H1 (cell line): Measurements from ENCODE around the gene ARL2BP. TPM values are rescaled to one million over a fixed set of nuclear protein-coding genes. Genes with fewer than 3 reads are reported as not detected.
"Not testable (repeated sequence)": the region's sequence is repeated elsewhere in the genome, so short reads cannot be mapped to it uniquely, and the experiment has no call there.

ENCODE experiments used
- CTCF ChIA-PET: fragments of 300-600 bp; sonication (Branson Sonifier 250); formaldehyde crosslinking; loops from one replicate; lab custom pipeline; 2021; ENCODE audit not compliant: partially characterized antibody; lab: Charles Lee
- POLR2A ChIA-PET: fragments of 300-600 bp; sonication (Branson Sonifier 250); formaldehyde crosslinking; loops from one replicate; lab custom pipeline; 2021; ENCODE audit warnings: inconsistent platforms; ENCODE audit not compliant: partially characterized antibody; lab: Charles Lee
- DNase-seq, 2 experiments: peaks; one replicate each; pipeline versions ENCODE4 v3.0.0 to v3.0.0-alpha.2; 2010 to 2022; ENCODE audit warnings: low spot score in 2 of 2, low read depth in 1 of 2, mixed read lengths in 1 of 2
- FAIRE-seq: peaks from 2 replicates; lab custom pipeline; 2011; peaks lifted over from hg19 to GRCh38; lab: Jason Lieb, UNC
- H2AFZ ChIP-seq: 2 replicates; pipeline ENCODE4 v1.8.1; 2012; ENCODE audit warnings: low read length, inconsistent platforms
- H2AK5ac ChIP-seq: 2 replicates; pipeline ENCODE4 v1.6.1; 2013; ENCODE audit warnings: low read depth, low read length
- H2BK120ac ChIP-seq: replicated peaks from 2 replicates; pipeline ENCODE3; 2013; ENCODE audit warnings: low read depth, low read length, inconsistent platforms
- H2BK12ac ChIP-seq: 2 replicates; pipeline ENCODE4 v1.6.1; 2013; ENCODE audit warnings: low read depth, low read length
- H2BK15ac ChIP-seq: 2 replicates; pipeline ENCODE4 v1.6.1; 2013; ENCODE audit warnings: low read length
- H2BK20ac ChIP-seq: 2 replicates; pipeline ENCODE4 v1.6.1; 2013; ENCODE audit warnings: low read length
- H2BK5ac ChIP-seq: 2 replicates; pipeline ENCODE4 v1.6.1; 2013; ENCODE audit warnings: low read depth, low read length
- H3K14ac ChIP-seq: 2 replicates; pipeline ENCODE4 v1.6.1; 2013; ENCODE audit warnings: inconsistent platforms; ENCODE audit not compliant: insufficient read length
- H3K18ac ChIP-seq: 2 replicates; pipeline ENCODE4 v1.6.1; 2013; ENCODE audit warnings: low read length; ENCODE audit errors: extremely low read depth
- H3K23ac ChIP-seq: 2 replicates; pipeline ENCODE4 v1.6.1; 2013; ENCODE audit warnings: inconsistent platforms; ENCODE audit not compliant: insufficient read length
- H3K23me2 ChIP-seq: 2 replicates; pipeline ENCODE4 v1.6.1; 2013; ENCODE audit warnings: low read depth, low read length
- H3K27ac ChIP-seq: 2 replicates; pipeline ENCODE4 v1.6.1; 2011; ENCODE audit warnings: low read depth, low read length, inconsistent platforms
- H3K27me3 ChIP-seq, 4 experiments: replicated peaks in 1 of 4; 1 replicate in 1 of 4; 2 replicates in 3 of 4; pipeline versions ENCODE4 v1.6.1 to v1.8.1; 2011 to 2013; ENCODE audit warnings: low read length in 3 of 4, mild to moderate bottlenecking in 3 of 4, inconsistent platforms in 2 of 4, mixed read lengths in 2 of 4, moderate library complexity in 1 of 4; ENCODE audit not compliant: control insufficient read depth in 3 of 4, insufficient read depth in 3 of 4; ENCODE audit errors: extremely low read depth in 1 of 4
- H3K36me3 ChIP-seq, 4 experiments: 2 replicates each; pipeline versions ENCODE4 v1.6.1 to v1.8.1; 2011 to 2013; ENCODE audit warnings: mild to moderate bottlenecking in 4 of 4, low read length in 3 of 4, moderate library complexity in 2 of 4, control low read depth in 1 of 4, inconsistent platforms in 1 of 4; ENCODE audit not compliant: insufficient read depth in 4 of 4, control insufficient read depth in 2 of 4
- H3K4ac ChIP-seq: replicated peaks from 2 replicates; pipeline ENCODE3; 2013; ENCODE audit warnings: low read length, low read depth, mixed read lengths, inconsistent platforms; ENCODE audit not compliant: insufficient read length
- H3K4me1 ChIP-seq, 4 experiments: replicated peaks in 1 of 4; 1 replicate in 1 of 4; 2 replicates in 3 of 4; pipeline versions ENCODE4 v1.6.1 to v1.8.1; 2011 to 2013; ENCODE audit warnings: low read length in 3 of 4, inconsistent platforms in 2 of 4, mixed read lengths in 1 of 4; ENCODE audit not compliant: insufficient read depth in 4 of 4, control insufficient read depth in 3 of 4
- H3K4me2 ChIP-seq, 2 experiments: 2 replicates each; pipeline versions ENCODE4 v1.6.1 to v1.8.1; 2011 to 2013; ENCODE audit warnings: low read depth in 2 of 2, low read length in 2 of 2, control low read depth in 1 of 2, inconsistent platforms in 1 of 2, mild to moderate bottlenecking in 1 of 2; ENCODE audit not compliant: insufficient read depth in 1 of 2
- H3K4me3 ChIP-seq, 4 experiments: fragments of 200-600, 300-600 bp in 1 of 4; sonication (generic), shearing (Covaris generic), sonication (Bioruptor Twin) in 1 of 4; 2 replicates each; pipeline versions ENCODE4 v1.5.1 to v1.8.1; 2011 to 2016; ENCODE audit warnings: low read length in 4 of 4, low read depth in 3 of 4, control low read depth in 2 of 4, inconsistent platforms in 2 of 4, mild to moderate bottlenecking in 2 of 4, mixed read lengths in 1 of 4, moderate library complexity in 1 of 4; ENCODE audit not compliant: insufficient read depth in 2 of 4; ENCODE audit errors: extremely low read depth in 1 of 4
- H3K56ac ChIP-seq: replicated peaks from 2 replicates; pipeline ENCODE3; 2013; ENCODE audit warnings: low read depth, mild to moderate bottlenecking, mixed read lengths, low read length, inconsistent platforms; ENCODE audit not compliant: insufficient read length
- H3K79me1 ChIP-seq: 2 replicates; pipeline ENCODE4 v1.6.1; 2013; ENCODE audit warnings: low read depth, low read length, control low read depth
- H3K79me2 ChIP-seq, 2 experiments: 2 replicates each; pipeline versions ENCODE4 v1.6.1 to v1.8.1; 2012 to 2013; ENCODE audit warnings: low read length in 2 of 2, mild to moderate bottlenecking in 2 of 2, inconsistent platforms in 1 of 2; ENCODE audit not compliant: insufficient read depth in 2 of 2, control insufficient read depth in 1 of 2
- H3K9ac ChIP-seq, 4 experiments: replicated peaks in 1 of 4; 1 replicate in 1 of 4; 2 replicates in 3 of 4; pipeline versions ENCODE4 v1.6.1 to v1.8.1; 2011 to 2013; ENCODE audit warnings: low read depth in 3 of 4, low read length in 3 of 4, control low read depth in 2 of 4, mild to moderate bottlenecking in 2 of 4, moderate library complexity in 2 of 4, inconsistent platforms in 1 of 4; ENCODE audit errors: extremely low read depth in 1 of 4
- H3K9me3 ChIP-seq, 2 experiments: 2 replicates each; pipeline versions ENCODE4 v1.6.1 to v1.8.1; 2012 to 2013; ENCODE audit warnings: mild to moderate bottlenecking in 2 of 2, moderate library complexity in 2 of 2, control low read depth in 1 of 2, inconsistent platforms in 1 of 2, low read depth in 1 of 2, low read length in 1 of 2, mixed read lengths in 1 of 2; ENCODE audit not compliant: insufficient read depth in 2 of 2
- H4K20me1 ChIP-seq, 2 experiments: replicated peaks in 1 of 2; 2 replicates each; pipeline versions ENCODE3 to v1.8.1; 2011 to 2013; ENCODE audit warnings: inconsistent platforms in 2 of 2, low read length in 2 of 2, mild to moderate bottlenecking in 1 of 2; ENCODE audit not compliant: insufficient read depth in 2 of 2, control insufficient read depth in 1 of 2
- H4K5ac ChIP-seq: 2 replicates; pipeline ENCODE4 v1.6.1; 2013; ENCODE audit warnings: low read length, low read depth, mixed read lengths, inconsistent platforms; ENCODE audit not compliant: insufficient read length
- H4K8ac ChIP-seq: 2 replicates; pipeline ENCODE4 v1.8.0; 2013; ENCODE audit warnings: mild to moderate bottlenecking, moderate library complexity, low read length, inconsistent platforms; ENCODE audit not compliant: insufficient read depth; ENCODE audit errors: extremely low read depth
- H4K91ac ChIP-seq: replicated peaks from 2 replicates; pipeline ENCODE3; 2013; ENCODE audit warnings: low read length, mixed read lengths, inconsistent platforms; ENCODE audit not compliant: insufficient read length
- WGBS, 2 experiments: shearing (Covaris generic) in 1 of 2; methylation state at CpG; one replicate each; pipeline versions ENCODE4 v1.1.6 to v1.1.7; 2013 to 2015; ENCODE audit warnings: low lambda C conversion rate in 2 of 2, mixed read lengths in 2 of 2, inconsistent platforms in 1 of 2, low coverage in 1 of 2, missing lambda C conversion rate in 1 of 2; ENCODE audit not compliant: insufficient replicate concordance in 2 of 2, insufficient coverage in 1 of 2, insufficient read length in 1 of 2; ENCODE audit errors: extremely low coverage in 1 of 2, missing lambda C conversion rate in 1 of 2; 5-methylcytosine and 5-hydroxymethylcytosine counted together
- polyA plus RNA-seq, 7 experiments: library from polyadenylated mRNA; depleted of rRNA in 3 of 7; stranded (reverse) in 5 of 7; unstranded in 2 of 7; fragments of >200 nt in 5 of 7; fragments of 200-250 nt in 2 of 7; gene quantifications; 1 replicate in 5 of 7; 2 replicates in 1 of 7; 4 replicates in 1 of 7; pipeline versions ENCODE4 v1.2.1 to v1.2.3, GENCODE V29; 2011 to 2013; ENCODE audit warnings: missing spikeins in 2 of 7, mixed read lengths in 2 of 7
- total RNA-seq: library from RNA; stranded (reverse); fragmentation: NEBNext Ultra II Directional; extraction: Animal tissue kit (Norgen Biotek cat#: 25700); gene quantifications from 2 replicates; pipeline ENCODE4 v1.2.1, GENCODE V29; 2021

Gene ARL2BP
- total and polyA plus RNA-seq, 2 of the 8 experiments (the other 6 are each of a cell fraction or from before 2014, with no cell fraction given), result 13.6 to 18.3 TPM

- H2AK5ac ChIP-seq, H3K23me2 ChIP-seq, H2BK120ac ChIP-seq, H3K4me2 ChIP-seq, DNase-seq, H3K79me1 ChIP-seq, H3K4me1 ChIP-seq, H2BK5ac ChIP-seq, H3K4me3 ChIP-seq, H3K27ac ChIP-seq, CTCF ChIA-PET, H3K27me3 ChIP-seq, POLR2A ChIA-PET, H3K9ac ChIP-seq, H2BK20ac ChIP-seq, H3K23ac ChIP-seq, H3K18ac ChIP-seq, H3K4ac ChIP-seq, H2BK15ac ChIP-seq, H4K20me1 ChIP-seq, H4K91ac ChIP-seq, H3K56ac ChIP-seq, H2AFZ ChIP-seq, H2BK12ac ChIP-seq, H4K8ac ChIP-seq, H3K9me3 ChIP-seq, H3K14ac ChIP-seq, H4K5ac ChIP-seq, FAIRE-seq: not testable (repeated sequence)
- WGBS, 2 experiments, result no CpG with 5 or more reads among the region's 27 CpGs
- H3K36me3 ChIP-seq, result peaks cover 0 to 12% (median 6%) of the 10 kb centered on the region in 4 experiments; a peak in 6 of 8 replicates
- peaks cover 0 to 19% of the 10 kb centered on the region in 2 experiments; a peak in 1 of 4 replicates for H3K79me2 ChIP-seq
These were observed 44.1 kb upstream of the ARL2BP start for GRCh38 chr16:57200926-57201325.
